HG03159 (cell line): ENCODE measurements around the gene KCTD21.

Experiments used
- ATAC-seq: cut with Tn5 transposase; IDR thresholded peaks from one replicate; pipeline ENCODE4 v1.9.1; 2021; ENCODE audit warnings: mild to moderate bottlenecking, moderate library complexity; ENCODE audit not compliant: unreplicated experiment

KCTD21 gene

GRCh38 chr11:78147807-78148206, 40.6 kb downstream of the KCTD21 start:
- no peak for ATAC-seq

DNA sequence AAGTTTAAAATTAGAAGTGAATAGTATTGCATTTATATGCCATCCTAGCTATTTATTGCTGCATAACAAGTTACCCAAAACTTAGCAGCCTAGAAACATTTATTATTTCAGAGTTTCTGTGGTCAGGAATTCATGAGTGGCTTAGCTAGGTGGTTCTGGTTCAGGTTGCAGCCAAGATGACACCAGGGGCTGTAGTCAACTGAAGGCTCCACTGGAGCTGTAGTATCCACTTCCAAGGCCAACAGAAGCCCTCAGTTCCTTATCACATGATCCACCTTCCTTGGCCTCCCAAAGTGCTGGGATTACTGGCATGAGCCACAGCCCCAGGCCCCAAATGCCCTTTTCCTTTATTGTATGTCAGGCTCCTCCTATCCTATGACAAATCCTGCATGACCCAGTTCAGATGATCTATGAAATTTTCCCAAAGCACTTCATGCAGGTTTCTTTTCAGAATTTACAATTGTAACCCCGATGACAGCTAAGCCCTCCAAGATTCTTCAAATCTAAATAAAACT, 42.9 kb downstream of the KCTD21 start:
- no peak for ATAC-seq

- no peak for ATAC-seq
Observed at GRCh38 chr11:78140392-78141077, 47.9 kb downstream of the KCTD21 start.

DNA sequence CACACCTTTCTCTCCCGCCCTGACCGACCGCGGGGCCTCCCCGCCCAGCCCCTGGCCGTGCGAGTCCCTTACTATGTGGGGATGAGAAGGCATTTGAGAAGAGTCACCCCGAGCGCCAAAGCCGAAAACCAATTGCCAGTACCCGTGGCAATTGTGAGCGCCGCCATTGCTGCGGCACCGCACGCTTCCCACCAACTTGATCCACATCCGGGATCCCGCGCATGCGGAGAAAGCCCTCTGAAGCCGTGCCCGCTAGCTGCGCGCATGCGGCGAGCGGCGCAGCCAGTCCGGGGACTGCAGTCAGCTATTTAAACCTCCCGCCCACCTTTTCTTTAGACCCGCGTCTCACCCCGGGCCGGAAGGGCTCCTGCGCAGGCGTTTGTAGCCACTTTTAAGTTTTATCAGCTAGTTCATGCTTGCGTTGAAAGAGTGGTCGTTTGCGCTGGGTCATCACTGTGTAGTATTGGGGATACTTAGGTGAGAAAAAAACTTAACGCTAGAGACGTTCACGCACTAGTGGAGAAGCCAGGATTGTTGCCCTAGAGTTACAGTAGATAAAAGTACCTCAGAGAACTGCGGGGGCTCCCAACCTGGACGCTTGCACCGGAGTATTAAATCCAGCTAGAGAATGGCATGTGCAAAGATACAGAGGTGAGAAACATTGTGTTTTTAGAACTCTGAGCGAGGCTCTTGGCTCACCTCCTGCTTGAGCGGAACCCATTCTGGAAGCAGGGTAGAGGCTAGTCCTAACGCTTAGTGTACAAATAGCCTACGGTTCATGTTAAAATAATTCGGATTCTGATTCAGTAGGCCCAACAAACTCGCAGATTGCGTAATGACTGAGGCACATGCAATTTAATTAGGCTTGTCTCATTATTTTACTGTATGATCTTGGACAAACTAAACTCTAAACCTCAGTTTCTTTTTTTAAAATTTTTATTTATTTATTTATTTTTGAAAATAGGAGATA, 48.7 kb downstream of the KCTD21 start, which contains the start of gene ALG8:
Gene ALG8 (minus strand): TSS at position 205 of the 970 bp plus-strand sequence. CDS start 38 bp downstream, at position 167.
- ATAC-seq = peak; percentile 93

- peak; percentile 30 for ATAC-seq
Observed at GRCh38 chr11:78138694-78139421, 49.6 kb downstream of the KCTD21 start.

- ATAC-seq = no peak
Observed at GRCh38 chr11:78138291-78138690, 50.1 kb downstream of the KCTD21 start.

DNA sequence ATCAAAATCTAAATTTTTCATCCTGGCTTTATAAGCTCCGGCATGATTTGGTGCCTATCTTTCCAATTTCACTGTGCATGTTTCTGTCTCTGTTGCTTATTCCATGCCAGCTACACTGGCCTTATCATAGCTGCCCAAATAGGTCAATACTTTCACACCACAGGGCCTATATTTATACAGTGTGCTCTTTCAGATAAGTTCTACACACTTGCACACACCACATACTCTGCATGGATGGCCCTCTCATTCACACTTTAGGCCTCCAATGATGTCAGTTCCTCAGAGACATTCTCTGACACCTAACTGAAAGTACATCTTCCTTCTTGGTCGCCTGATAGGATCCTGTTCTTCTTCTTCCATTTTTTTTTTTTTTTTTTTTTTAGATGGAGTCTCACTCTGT, 56.0 kb downstream of the KCTD21 start:
- no peak for ATAC-seq

DNA sequence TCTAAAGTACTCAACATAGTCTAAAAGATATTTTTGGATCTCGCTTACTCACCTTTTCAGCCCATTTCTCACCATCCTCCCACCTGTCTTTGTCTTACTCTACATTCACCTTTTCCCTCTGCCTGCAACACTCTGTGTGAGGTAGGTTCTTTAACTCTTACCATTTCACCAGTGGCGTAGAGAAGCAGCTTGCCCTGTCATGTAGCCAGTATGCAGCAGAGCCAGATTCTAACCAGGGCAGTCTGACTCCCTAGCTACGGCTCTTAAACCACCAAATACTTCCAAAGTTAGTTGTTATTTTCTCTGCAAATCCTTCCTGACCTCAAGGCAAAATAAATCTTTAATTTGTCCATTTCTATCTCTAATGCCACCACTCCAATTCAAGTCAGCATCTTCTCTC, 56.5 kb downstream of the KCTD21 start:
- no peak for ATAC-seq

DNA sequence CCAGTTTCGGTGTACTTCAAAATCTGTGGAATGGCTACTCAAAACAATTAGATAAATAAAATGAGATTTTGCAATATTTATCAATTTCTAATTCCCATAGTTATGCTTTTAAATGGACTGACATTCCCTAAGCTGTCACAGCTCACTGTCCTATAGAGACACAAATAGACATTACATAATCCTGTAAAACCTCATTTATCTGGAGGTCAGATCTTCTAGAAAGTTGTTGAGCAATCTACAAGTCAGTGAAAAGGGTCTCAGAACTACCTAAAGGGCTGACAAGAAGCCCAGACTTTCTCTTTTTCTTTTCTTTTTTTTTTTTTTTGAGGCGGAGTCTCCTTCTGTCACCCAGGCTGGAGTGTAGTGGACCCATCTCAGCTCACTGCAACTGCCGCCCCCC, 61.0 kb downstream of the KCTD21 start:
- no peak for ATAC-seq
